ENCODE results near the gene ZYG11A. TPM values are rescaled to one million over a fixed set of nuclear protein-coding genes. Genes with fewer than 3 reads are reported as not detected.
"Not testable (repeated sequence)": the region's sequence is repeated elsewhere in the genome, so short reads cannot be mapped to it uniquely, and the experiment has no call there.

ZYG11A gene
- total and polyA plus RNA-seq, 11 donors = 0.06 to 0.09 TPM; not detected in 9

GRCh38 chr1:52857443-52857842 is 14.9 kb downstream of the ZYG11A start:
- H3K4me1 ChIP-seq = no peaks in the 10 kb centered on the region
- no peak for DNase-seq
- 83 to 88% (median 84%) methylated on average over 4 of the region's 4 CpGs for WGBS, 4 donors
- no peak for ATAC-seq
- no peaks in the 10 kb centered on the region for H3K36me3 ChIP-seq
- H3K9me3 ChIP-seq = no peaks in the 10 kb centered on the region
- no peaks in the 10 kb centered on the region for H3K27me3 ChIP-seq
- H3K27ac ChIP-seq = no peak overlapping the region
- TF ChIP-seq CTCF (IDR thresholded peaks at IDR 0.05) (no peak), POLR2A (IDR thresholded peaks at IDR 0.05) (no peak)
- H3K4me3 ChIP-seq = no peak overlapping the region
- intact Hi-C loops (cut with DNase I) = no loop called here

GRCh38 chr1:52862666-52863458 is 20.3 kb downstream of the ZYG11A start:
- no peaks in the 10 kb centered on the region for H3K4me1 ChIP-seq
- no peak for ATAC-seq
- DNase-seq = no peak
- no peaks in the 10 kb centered on the region for H3K27me3 ChIP-seq
- no peak overlapping the region for H3K4me3 ChIP-seq
- H3K36me3 ChIP-seq = no peaks in the 10 kb centered on the region
- no peak overlapping the region for H3K27ac ChIP-seq
- intact Hi-C loops (cut with DNase I) = no loop called here
- WGBS, 4 donors = 46 to 71% (median 67%) methylated on average over 2 of the region's 2 CpGs
- H3K9me3 ChIP-seq = no peaks in the 10 kb centered on the region
- TF ChIP-seq POLR2A (IDR thresholded peaks at IDR 0.05) = no peak
- no peak for TF ChIP-seq CTCF (IDR thresholded peaks at IDR 0.05)

GRCh38 chr1:52867087-52867863 is 24.7 kb downstream of the ZYG11A start:
- intact Hi-C loops (cut with DNase I) = no loop called here
- TF ChIP-seq CTCF (IDR thresholded peaks at IDR 0.05) (no peak), POLR2A (IDR thresholded peaks at IDR 0.05) (no peak)
- DNase-seq = no peak
- no peaks in the 10 kb centered on the region for H3K9me3 ChIP-seq
- H3K27ac ChIP-seq = no peak overlapping the region
- no peaks in the 10 kb centered on the region for H3K36me3 ChIP-seq
- ATAC-seq = no peak
- H3K4me1 ChIP-seq = no peaks in the 10 kb centered on the region
- 84 to 92% (median 88%) methylated on average over 2 of the region's 2 CpGs for WGBS, 4 donors
- no peak overlapping the region for H3K4me3 ChIP-seq
- H3K27me3 ChIP-seq = no peaks in the 10 kb centered on the region

- H3K4me3 ChIP-seq; DNase-seq; H3K4me1 ChIP-seq; H3K27ac ChIP-seq; H3K9me3 ChIP-seq; H3K36me3 ChIP-seq; ATAC-seq; H3K27me3 ChIP-seq; intact Hi-C loops (cut with DNase I): not testable (repeated sequence)
- WGBS, 4 donors = 94 to 99% (median 95%) methylated on average over 10 to 29 of the region's 29 CpGs
Measured at GRCh38 chr1:52869727-52870126, 27.2 kb downstream of the ZYG11A start.

All from heart left ventricle (tissue), 16 donors.